CD4-positive, alpha-beta T cell treated with Interleukin-12 subunit alpha and Interleukin-12 subunit beta, for 1 hour (primary cell): Measurements from ENCODE around the gene CPLX3.

Experiments
- DNase-seq: peaks from one replicate; pipeline ENCODE4 v3.0.0-alpha.2; 2020

Gene CPLX3

GRCh38 chr15:74850393-74850792 lies 24.0 kb downstream of the CPLX3 start:
- DNase-seq: no peak

DNA sequence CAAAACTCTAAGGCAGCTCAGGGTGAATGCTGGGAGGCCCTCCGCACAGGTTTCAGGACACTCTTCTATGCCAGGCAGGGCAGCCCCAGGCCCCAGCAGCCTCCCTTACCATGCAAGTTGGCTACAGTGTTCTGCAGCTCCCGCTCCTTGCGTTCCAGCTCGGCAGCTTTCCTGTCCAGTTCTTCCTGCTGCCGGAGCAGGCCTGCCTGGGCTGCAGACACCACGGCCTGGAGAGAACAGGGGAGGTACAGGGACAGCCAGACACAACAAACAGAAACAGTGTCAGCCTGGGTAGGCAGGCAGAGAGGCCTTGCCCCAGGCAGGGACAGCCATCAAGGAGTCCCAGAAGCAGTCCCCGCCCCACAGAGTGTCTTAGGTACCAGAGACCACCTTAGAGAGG lies 25.5 kb downstream of the CPLX3 start:
- DNase-seq: no peak

DNA sequence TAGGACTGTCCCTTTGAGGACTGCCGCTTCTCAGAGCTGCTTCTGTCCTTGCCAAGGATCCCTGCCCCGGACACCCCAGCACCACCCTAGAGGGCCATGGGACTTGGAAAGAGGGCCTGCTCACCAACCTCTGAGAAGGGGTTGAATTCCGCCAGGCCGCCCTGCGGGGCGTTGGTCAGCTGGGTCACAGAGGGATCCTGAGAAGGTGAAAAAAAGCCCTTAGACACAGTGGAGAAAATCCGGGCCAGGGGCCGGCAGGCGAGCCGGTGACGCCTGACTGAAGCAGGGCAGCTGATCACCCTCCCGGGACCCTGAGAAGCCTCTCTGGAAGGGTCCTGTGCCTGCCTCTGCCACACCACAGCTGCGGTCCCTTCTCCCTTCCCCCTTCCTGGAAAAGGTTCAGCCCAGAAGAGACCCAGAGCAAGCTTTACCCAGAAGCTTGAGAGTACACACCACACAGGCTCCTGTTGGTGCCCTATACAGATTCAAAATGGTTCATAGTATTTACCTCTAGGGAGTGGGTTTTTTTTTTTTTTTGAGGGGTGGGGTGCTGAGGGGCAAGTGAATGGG lies 28.1 kb downstream of the CPLX3 start:
- no peak for DNase-seq

DNA sequence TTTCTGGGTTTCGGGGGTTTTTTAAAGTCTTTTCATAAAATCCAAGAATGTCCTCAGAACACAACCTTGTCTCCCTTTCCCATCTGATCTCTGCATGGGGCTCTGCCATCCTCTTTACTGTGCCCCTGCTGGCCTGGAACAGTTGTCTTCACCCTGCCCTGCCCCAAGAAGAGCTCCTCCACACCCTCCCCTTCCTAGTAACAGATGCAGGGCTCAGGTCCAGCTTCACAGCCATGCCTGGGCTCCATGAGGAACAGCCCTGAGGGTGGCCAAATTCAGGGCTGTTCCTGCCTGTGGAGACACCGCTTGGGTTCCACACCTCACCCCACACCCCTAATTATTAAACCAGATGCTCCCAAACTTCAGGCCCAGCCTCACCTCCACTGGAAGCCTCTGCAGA lies 29.4 kb downstream of the CPLX3 start:
- DNase-seq: no peak

DNA sequence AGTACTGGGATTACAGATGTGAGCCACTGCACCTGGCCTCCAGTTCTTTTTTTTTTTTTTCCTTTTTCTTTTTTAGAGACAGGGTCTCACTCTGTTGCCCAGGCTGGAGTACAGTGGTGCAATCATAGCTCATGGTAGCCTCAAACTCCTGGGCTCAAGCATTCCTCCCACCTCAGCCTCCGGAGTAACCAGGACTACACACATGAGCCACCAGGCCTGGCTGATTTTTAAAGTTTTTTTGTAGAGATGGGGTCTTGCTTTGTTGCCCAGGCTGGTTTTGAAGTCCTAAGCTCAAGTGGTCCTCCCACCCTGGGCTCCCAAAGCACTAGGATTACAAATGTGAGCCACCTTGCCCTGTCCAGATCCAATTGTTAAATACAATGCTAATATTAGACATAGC lies 30.1 kb downstream of the CPLX3 start:
- no peak for DNase-seq

DNA sequence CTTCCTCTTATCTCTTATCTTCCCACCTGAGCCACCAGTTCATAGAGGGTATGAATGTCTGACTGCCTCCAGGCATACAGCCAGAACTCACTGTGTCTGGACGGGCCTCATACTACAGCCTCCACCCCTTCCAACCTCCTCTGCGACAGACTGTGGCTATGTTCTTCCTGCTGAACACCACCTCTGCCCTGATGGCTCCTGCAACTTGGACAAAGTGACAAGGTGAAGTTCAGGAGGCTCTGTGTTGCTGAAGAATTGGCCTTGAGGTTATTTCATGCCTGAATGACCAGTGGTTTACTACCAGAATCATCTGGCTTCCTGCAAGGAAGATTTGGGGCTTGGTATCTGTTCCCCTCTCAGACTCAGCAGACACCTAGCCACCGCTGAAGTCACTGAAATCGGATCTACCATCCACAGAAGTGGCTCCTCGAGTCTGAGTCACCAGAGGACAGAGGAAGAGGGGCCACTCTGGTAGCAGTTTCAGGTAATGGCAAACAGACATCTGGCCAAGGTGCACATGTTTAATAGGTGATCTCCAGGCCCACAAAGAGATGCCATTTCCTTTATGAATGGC lies 30.7 kb downstream of the CPLX3 start:
- no peak for DNase-seq

DNA sequence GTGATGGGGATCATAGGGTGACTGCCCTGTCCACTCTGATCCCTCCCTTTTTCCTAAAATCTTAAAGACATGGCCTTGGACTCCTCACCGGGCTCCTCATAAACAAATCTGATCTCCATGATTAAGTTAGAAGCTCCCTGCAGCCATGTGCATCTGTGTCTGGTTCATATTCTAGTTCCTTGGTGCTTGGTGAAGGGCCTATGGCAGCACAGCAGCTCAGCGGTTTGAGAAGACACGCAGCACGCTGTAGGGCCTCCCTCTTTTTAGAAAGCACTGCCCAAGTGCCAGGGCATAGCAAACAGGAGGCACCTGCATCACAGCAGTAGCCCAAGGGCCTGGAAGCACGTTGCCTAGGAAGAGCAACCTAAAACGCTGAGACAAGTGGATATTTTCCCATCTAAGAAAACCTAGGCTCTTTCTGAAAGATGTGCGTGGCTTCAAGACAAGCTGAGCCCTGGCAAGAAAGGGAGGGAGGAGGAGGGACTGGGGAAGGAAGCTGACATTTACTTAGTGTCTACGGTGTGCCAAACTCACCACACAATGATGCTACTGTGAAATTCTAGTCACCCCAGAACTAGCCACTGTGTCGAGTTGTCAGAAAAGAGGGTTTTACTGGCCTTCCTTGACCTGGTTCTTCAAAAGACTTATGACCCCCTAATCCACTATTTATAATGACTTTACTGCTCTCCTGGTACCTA lies 31.4 kb downstream of the CPLX3 start:
- no peak for DNase-seq

- DNase-seq: no peak
Measured at GRCh38 chr15:74858369-74858740, 31.9 kb downstream of the CPLX3 start.

- DNase-seq: no peak
Measured at GRCh38 chr15:74863239-74864056, 37.0 kb downstream of the CPLX3 start.

DNA sequence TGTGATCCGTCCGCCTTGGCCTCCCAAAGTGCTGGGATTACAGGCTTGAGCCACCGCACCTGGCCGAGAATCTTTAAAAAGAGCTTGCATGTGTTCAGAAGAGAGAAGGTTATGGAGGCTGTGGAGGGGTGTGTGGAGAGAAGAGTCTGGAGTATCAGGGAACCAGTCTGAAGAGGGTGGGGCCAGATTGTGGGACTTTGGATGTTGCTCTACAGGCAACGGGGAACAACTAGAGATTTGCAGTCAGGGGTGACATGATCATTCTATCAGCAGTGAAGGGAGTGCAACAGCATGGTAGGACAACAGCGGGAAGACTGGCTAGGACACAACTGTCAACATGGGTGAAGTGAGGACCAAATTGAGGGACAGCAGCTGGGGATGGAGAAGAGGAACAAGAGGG lies 37.9 kb downstream of the CPLX3 start:
- DNase-seq: no peak

DNA sequence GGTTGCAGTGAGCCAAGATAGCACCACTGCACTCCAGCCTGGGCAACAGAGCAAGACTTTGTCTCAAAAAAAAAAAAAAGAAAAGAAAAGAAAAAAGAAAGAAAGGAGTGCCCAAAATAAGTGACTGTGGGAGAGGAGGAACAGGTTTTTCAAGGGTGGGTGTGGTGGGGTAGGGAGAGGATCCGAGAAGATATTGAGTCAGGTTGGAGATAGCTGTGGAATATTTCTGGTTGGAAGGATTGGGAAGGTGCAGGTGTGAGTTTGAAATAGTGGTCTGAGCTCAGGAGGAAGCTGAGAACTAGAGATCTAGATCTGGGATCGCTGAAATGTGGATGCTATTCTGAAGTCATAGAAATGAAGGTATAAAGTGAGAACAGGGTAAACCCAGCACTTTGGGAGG lies 38.9 kb downstream of the CPLX3 start:
- no peak for DNase-seq

- DNase-seq: no peak
Measured at GRCh38 chr15:74866090-74866489, 39.7 kb downstream of the CPLX3 start.

- DNase-seq: no peak
Measured at GRCh38 chr15:74867466-74868038, 41.1 kb downstream of the CPLX3 start.

DNA sequence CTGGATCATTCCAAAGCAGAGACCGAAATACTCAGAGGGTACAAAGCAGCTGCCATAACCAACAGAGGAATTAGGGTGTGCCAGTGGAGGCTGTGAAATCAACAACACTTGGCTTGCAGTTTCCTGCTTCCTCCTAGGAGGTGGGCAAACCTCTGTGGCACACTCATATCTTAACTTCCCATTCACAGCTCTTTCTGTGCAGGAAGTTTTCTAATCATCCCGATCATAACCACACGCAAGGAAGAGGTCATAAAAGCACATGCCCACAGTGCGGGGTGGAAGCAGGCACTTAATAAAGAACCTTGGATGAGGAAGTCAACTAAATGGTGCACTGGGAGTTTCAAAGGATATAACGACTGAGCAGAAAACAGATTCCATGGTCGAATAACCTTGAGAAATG lies 41.6 kb downstream of the CPLX3 start:
- DNase-seq: peak; percentile 33

DNA sequence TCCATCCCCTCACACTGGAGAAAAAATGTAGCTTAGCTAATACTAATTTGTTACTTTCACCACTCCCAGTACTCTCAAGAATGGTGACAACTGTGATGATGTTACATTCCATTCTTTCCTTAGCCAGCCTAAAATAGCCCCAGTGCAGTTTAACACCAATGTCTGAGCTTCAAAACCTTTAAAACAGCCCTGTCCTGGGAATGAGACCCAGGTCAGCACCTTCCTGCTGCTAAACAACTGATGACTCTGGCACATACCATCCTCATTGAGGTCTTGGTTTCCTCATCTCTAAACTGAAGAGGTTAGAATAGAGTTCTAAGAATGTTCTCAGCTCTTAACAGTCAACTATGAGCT lies 42.9 kb downstream of the CPLX3 start:
- DNase-seq: no peak

DNA sequence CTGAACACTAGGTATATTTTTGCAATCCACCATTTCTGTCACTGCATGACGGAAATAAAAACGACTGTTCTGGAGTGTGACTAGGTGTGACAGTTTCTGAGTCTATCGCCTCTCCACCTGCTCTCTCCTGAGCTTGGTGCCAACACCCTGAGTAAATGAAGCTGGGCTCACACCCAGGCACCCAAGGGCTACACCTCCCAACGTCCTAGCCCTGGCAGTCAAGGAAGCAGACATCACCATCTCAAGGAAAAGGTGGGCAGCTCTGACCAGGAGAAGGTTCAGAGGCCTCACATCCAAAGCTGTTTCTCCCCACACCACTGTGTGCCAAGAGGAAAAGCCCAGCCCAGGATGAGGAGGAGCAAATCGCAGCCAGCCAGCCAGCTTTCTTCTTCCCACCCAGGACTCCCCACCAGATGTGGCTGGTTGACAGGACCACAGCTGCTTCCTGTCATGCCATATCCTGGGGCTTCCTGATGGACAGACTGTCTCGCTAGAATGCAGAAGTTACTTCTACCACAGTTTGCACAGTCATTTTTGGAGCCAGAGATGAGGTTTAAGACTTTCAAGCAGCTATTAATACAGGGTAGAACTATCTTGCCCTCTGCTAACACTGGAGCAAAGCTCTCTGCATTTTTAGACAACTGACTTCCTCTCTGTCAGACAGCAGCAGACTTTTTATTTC lies 43.4 kb downstream of the CPLX3 start:
- peak; percentile 46 for DNase-seq

GRCh38 chr15:74870436-74871215 lies 44.2 kb downstream of the CPLX3 start:
- DNase-seq: no peak

- DNase-seq: no peak
Measured at GRCh38 chr15:74872702-74873035, 46.2 kb downstream of the CPLX3 start.

GRCh38 chr15:74873036-74873755 lies 46.8 kb downstream of the CPLX3 start, which contains the start of gene SCAMP2:
Gene SCAMP2 (minus strand): TSS chr15:74873365. CDS start chr15:74873255, 110 bp downstream.
- peak; percentile 91 for DNase-seq

DNA sequence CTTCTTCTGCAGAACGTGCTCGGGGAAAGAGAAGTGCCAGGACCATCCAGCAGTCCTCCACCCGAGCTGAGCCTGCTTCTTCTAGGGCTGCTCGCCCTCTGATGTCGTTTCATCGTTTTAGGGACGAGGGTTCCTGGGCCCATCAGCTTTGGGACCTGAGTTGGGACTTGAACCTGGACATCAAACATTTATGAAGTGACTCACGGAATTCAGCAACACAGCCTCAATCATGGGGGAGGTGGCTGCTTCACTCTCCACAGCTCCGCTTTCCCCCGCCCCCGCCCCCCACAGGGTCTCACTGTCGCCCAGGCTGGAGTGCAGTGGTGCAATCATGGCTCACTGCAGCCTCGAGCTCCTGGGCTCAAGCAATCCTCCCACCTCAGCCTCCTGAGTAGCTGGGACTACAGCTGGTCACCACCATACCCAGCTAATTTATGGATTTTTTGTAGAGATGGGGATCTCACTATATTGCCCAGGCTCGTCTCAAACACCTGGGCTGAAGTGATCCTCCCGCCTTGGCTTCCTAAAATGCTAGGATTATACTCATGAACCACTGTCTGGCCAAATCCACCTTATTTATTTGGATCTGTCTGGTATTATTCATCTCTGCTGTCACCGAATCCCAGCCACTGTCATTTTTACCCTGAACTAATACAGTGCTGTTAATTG lies 47.5 kb downstream of the CPLX3 start:
- peak; percentile 27 for DNase-seq

GRCh38 chr15:74878273-74878672 lies 51.8 kb downstream of the CPLX3 start:
- no peak for DNase-seq
